ENCODE measurements around the gene TNNI2. TPM values are rescaled to one million over a fixed set of nuclear protein-coding genes. Genes with fewer than 3 reads are reported as not detected.

The TNNI2 gene
- total and polyA plus RNA-seq, 2 donors (not counting 3 experiments of a cell fraction or from before 2014, with no cell fraction given): not detected

DNA sequence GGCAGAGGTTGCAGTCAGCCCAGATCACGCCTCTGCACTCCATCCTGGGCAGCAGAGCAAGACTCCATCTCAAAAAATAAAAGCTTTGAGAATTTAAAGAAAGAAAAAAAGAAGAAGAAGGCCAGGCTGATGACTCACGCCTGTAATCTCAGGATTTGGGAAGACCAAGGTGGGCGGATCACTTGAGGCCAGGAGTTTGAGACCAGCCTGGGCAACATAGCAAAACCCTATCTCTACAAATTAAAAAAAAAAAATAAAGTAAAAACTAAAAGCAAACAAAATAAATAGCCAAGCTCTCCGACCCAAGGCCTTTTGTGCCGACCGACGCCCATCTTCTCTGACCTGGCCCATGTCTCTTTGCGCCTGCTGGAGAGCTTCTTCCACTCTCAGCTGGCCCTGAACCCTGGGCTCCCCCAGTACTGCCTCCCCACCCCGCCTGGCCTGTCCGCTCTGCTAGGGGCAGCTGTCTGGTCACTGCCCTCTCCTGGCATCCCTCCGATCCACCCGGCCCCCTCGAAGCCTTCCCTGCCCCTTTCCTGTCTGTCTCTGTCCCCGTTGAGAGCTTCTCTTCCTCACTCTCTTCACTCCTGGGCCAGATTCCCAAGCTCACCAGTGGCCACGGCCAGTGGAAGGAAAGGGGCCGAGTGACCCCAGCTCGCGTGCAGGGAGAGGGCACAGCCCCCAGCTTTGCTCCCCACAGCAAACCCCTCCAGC is 9.3 kb downstream of the TNNI2 start:
- Histone ChIP-seq H3K36me3 (ENCODE audit: control insufficient read depth in 2 of 2, extremely low read depth in 1 of 2, insufficient read depth in 2 of 2, low read length in 2 of 2) (no peaks in the 10 kb centered on the region), H3K9me3 (replicated peaks; ENCODE audit: control insufficient read depth, insufficient read depth, low read length) (no peaks in the 10 kb centered on the region), H3K27ac (ENCODE audit: insufficient read depth, low read depth, low read length) (no peak overlapping the region), H2AFZ (ENCODE audit: low read depth, low read length) (no peak overlapping the region), H3K4me1 (ENCODE audit: control insufficient read depth, extremely low read depth, insufficient read depth, low read length) (no peaks in the 10 kb centered on the region), H4K20me1 (replicated peaks; ENCODE audit: control insufficient read depth, extremely low read depth, insufficient read depth, low read length) (no peaks in the 10 kb centered on the region), H3K27me3 (ENCODE audit: control insufficient read depth in 2 of 2, insufficient read depth in 2 of 2, low read length in 2 of 2) (no peaks in the 10 kb centered on the region), H3K4me3 (replicated peaks in 1 of 3; ENCODE audit: insufficient read depth in 1 of 3, low read depth in 1 of 3, low read length in 3 of 3) (no peak overlapping the region), H3K4me2 (ENCODE audit: insufficient read depth, low read length) (no peak overlapping the region), H3K9ac (replicated peaks; ENCODE audit: extremely low read depth, insufficient read depth, low read length) (no peak overlapping the region), H3K9me1 (replicated peaks; ENCODE audit: control insufficient read depth, extremely low read depth, insufficient read depth, low read length) (no peaks in the 10 kb centered on the region), H3K79me2 (ENCODE audit: control insufficient read depth, insufficient read depth, low read length) (no peaks in the 10 kb centered on the region)
- ChIA-PET CTCF (interaction anchor here (1.0 to 4.0 kb wide), 7 partner anchors 16 to 304 kb away, joined by 3 to 17 read pairs (median 10); no protein-coding TSS in a partner anchor), POLR2A (no interaction called here)
- DNase-seq (ENCODE audit: low read depth, low spot score) (no peak), FAIRE-seq (no peak)
- dilution Hi-C loops (cut with MboI; ENCODE audit: extremely low pct_ligation_motif_present, low sequenced_read_pairs): no loop called here
- TF ChIP-seq MYC (IDR thresholded peaks at IDR 0.05; ENCODE audit: low read depth, low read length): no peak
- intact Hi-C loops (cut with micrococcal nuclease): no loop called here
- BruUV-seq (replicated peaks): no TSS peak

GRCh38 chr11:1848640-1849430 is 10.1 kb downstream of the TNNI2 start:
- intact Hi-C loops (cut with micrococcal nuclease): no loop called here
- no peak overlapping the region for H3K9ac ChIP-seq (replicated peaks; ENCODE audit: extremely low read depth, insufficient read depth, low read length)
- H3K9me1 ChIP-seq (replicated peaks; ENCODE audit: control insufficient read depth, extremely low read depth, insufficient read depth, low read length): no peaks in the 10 kb centered on the region
- H2AFZ ChIP-seq (ENCODE audit: low read depth, low read length): no peak overlapping the region
- no peaks in the 10 kb centered on the region for H3K4me1 ChIP-seq (ENCODE audit: control insufficient read depth, extremely low read depth, insufficient read depth, low read length)
- H3K9me3 ChIP-seq (replicated peaks; ENCODE audit: control insufficient read depth, insufficient read depth, low read length): no peaks in the 10 kb centered on the region
- no peaks in the 10 kb centered on the region for H4K20me1 ChIP-seq (replicated peaks; ENCODE audit: control insufficient read depth, extremely low read depth, insufficient read depth, low read length)
- no peaks in the 10 kb centered on the region for H3K27me3 ChIP-seq (ENCODE audit: control insufficient read depth in 2 of 2, insufficient read depth in 2 of 2, low read length in 2 of 2)
- POLR2A ChIA-PET: no interaction called here
- dilution Hi-C loops (cut with MboI; ENCODE audit: extremely low pct_ligation_motif_present, low sequenced_read_pairs): no loop called here
- CTCF ChIA-PET: interaction anchor here (1.0 to 4.0 kb wide), 6 partner anchors 16 to 303 kb away, joined by 3 to 17 read pairs (median 12); no protein-coding TSS in a partner anchor
- no peak overlapping the region for H3K27ac ChIP-seq (ENCODE audit: insufficient read depth, low read depth, low read length)
- DNase-seq (ENCODE audit: low read depth, low spot score): no peak
- TF ChIP-seq JUN (IDR thresholded peaks at IDR 0.05; ENCODE audit: borderline replicate concordance, insufficient read depth, insufficient read length, low read depth) (no peak), EZH2 (IDR thresholded peaks at IDR 0.05; ENCODE audit: borderline replicate concordance, low read depth, low read length, severe bottlenecking) (no peak), GATA2 (IDR thresholded peaks at IDR 0.05; ENCODE audit: insufficient read depth, insufficient read length, low read depth, low read length) (no peak), FOS (IDR thresholded peaks at IDR 0.05; ENCODE audit: borderline replicate concordance, insufficient read depth, low read length) (no peak), POLR2A (IDR thresholded peaks at IDR 0.05; ENCODE audit: low read depth, low read length) (no peak), MYC (IDR thresholded peaks at IDR 0.05; ENCODE audit: low read depth, low read length) (no peak), POLR2AphosphoS5 (IDR thresholded peaks at IDR 0.05; ENCODE audit: insufficient read depth, low read depth, low read length) (no peak)
- TF ChIP-seq, protein P1, sequence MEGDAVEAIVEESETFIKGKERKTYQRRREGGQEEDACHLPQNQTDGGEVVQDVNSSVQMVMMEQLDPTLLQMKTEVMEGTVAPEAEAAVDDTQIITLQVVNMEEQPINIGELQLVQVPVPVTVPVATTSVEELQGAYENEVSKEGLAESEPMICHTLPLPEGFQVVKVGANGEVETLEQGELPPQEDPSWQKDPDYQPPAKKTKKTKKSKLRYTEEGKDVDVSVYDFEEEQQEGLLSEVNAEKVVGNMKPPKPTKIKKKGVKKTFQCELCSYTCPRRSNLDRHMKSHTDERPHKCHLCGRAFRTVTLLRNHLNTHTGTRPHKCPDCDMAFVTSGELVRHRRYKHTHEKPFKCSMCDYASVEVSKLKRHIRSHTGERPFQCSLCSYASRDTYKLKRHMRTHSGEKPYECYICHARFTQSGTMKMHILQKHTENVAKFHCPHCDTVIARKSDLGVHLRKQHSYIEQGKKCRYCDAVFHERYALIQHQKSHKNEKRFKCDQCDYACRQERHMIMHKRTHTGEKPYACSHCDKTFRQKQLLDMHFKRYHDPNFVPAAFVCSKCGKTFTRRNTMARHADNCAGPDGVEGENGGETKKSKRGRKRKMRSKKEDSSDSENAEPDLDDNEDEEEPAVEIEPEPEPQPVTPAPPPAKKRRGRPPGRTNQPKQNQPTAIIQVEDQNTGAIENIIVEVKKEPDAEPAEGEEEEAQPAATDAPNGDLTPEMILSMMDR (IDR thresholded peaks at IDR 0.05; ENCODE audit: extremely low read depth in 1 of 2, insufficient read depth in 1 of 2, low read depth in 1 of 2, low read length in 2 of 2): no peak
- TF ChIP-seq, protein P2, sequence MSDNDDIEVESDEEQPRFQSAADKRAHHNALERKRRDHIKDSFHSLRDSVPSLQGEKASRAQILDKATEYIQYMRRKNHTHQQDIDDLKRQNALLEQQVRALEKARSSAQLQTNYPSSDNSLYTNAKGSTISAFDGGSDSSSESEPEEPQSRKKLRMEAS (IDR thresholded peaks at IDR 0.05; ENCODE audit: insufficient read depth, insufficient read length): no peak
- H3K4me3 ChIP-seq (replicated peaks in 1 of 3; ENCODE audit: insufficient read depth in 1 of 3, low read depth in 1 of 3, low read length in 3 of 3): no peak overlapping the region
- no TSS peak for BruUV-seq (replicated peaks)
- no peak for FAIRE-seq
- no peaks in the 10 kb centered on the region for H3K79me2 ChIP-seq (ENCODE audit: control insufficient read depth, insufficient read depth, low read length)
- no peaks in the 10 kb centered on the region for H3K36me3 ChIP-seq (ENCODE audit: control insufficient read depth in 2 of 2, extremely low read depth in 1 of 2, insufficient read depth in 2 of 2, low read length in 2 of 2)
- no peak overlapping the region for H3K4me2 ChIP-seq (ENCODE audit: insufficient read depth, low read length)
